GM12873 (cell line): ENCODE results near the gene HIVEP3.

Source experiments
- CTCF ChIP-seq: IDR thresholded peaks from 2 replicates; pipeline ENCODE4 v1.5.1; 2012; ENCODE audit warnings: low read depth, mild to moderate bottlenecking, moderate library complexity, low read length, control low read depth; ENCODE audit not compliant: insufficient read depth; ENCODE audit errors: missing control alignments

Gene HIVEP3

GRCh38 chr1:41629141-41629540 is 289.6 kb downstream of the HIVEP3 start:
- TF ChIP-seq CTCF, result no peak

GRCh38 chr1:41627491-41628280 is 291.0 kb downstream of the HIVEP3 start:
- TF ChIP-seq CTCF, result no peak

- TF ChIP-seq CTCF, result no peak
Measured at GRCh38 chr1:41626616-41627375, 291.9 kb downstream of the HIVEP3 start.

GRCh38 chr1:41626146-41626545 is 292.6 kb downstream of the HIVEP3 start:
- no peak for TF ChIP-seq CTCF

- no peak for TF ChIP-seq CTCF
Measured at GRCh38 chr1:41623736-41624135, 295.0 kb downstream of the HIVEP3 start.

- no peak for TF ChIP-seq CTCF
Measured at GRCh38 chr1:41622859-41623732, 295.6 kb downstream of the HIVEP3 start.
